HCT116 (cell line): Measurements from ENCODE around the gene MTMR10.

Source experiments
- CBX3 ChIP-seq: IDR thresholded peaks from 2 replicates; pipeline ENCODE4 v1.6.1; 2012; ENCODE audit warnings: low read depth
- CTCF ChIP-seq, 3 experiments: fragments of 200-600 bp in 1 of 3; sonication (generic) in 1 of 3; IDR thresholded peaks in 2 of 3; conservative IDR thresholded peaks in 1 of 3; 2 replicates each; pipeline ENCODE4 v1.5.1; 2012 to 2017; ENCODE audit warnings: low read depth in 2 of 3, low read length in 2 of 3, antibody characterized with exemption in 1 of 3, borderline replicate concordance in 1 of 3, control low read depth in 1 of 3, mild to moderate bottlenecking in 1 of 3, mixed read lengths in 1 of 3, mixed run types in 1 of 3, moderate library complexity in 1 of 3; ENCODE audit not compliant: insufficient read depth in 1 of 3
- ELF1 ChIP-seq: IDR thresholded peaks from 2 replicates; pipeline ENCODE4 v1.6.1; 2012; ENCODE audit warnings: low read depth, borderline replicate concordance
- EZH2 ChIP-seq: fragments of 200-600 bp; sonication (generic); IDR thresholded peaks from 2 replicates; pipeline ENCODE4 v1.6.1; 2017; ENCODE audit warnings: antibody characterized with exemption, mixed run types
- EZH2phosphoT487 ChIP-seq: fragments of 200-600 bp; IDR thresholded peaks from 2 replicates; pipeline ENCODE4 v1.6.1; 2018; ENCODE audit warnings: antibody characterized with exemption, borderline replicate concordance
- MAX ChIP-seq: IDR thresholded peaks from 2 replicates; pipeline ENCODE4 v1.6.1; 2012
- POLR2A ChIP-seq: IDR thresholded peaks from 2 replicates; pipeline ENCODE4 v1.7.0; 2011; ENCODE audit warnings: borderline replicate concordance; ENCODE audit not compliant: insufficient read depth, insufficient read length; ENCODE audit errors: extremely low read depth
- POLR2AphosphoS5 ChIP-seq: IDR thresholded peaks from 2 replicates; pipeline ENCODE4 v1.6.1; 2011; ENCODE audit warnings: mild to moderate bottlenecking, low read depth, low read length, moderate library complexity
- REST ChIP-seq: IDR thresholded peaks from 2 replicates; pipeline ENCODE4 v1.6.1; 2012; ENCODE audit warnings: low read depth

GRCh38 chr15:31036783-31037182 is 45.4 kb upstream of the MTMR10 start:
- TF ChIP-seq ELF1 (no peak), POLR2A (no peak), CTCF (IDR thresholded peaks at IDR 0.05 in 2 of 3, conservative IDR thresholded peaks at IDR 0.05 in 1 of 3; ENCODE audit: borderline replicate concordance in 1 of 3, insufficient read depth in 1 of 3, low read depth in 2 of 3, low read length in 2 of 3) (no peak), POLR2AphosphoS5 (no peak), EZH2 (no peak), REST (no peak), EZH2phosphoT487 (no peak), CBX3 (no peak), MAX (no peak)
